Measurements from ENCODE around the gene HBP1.

DNA sequence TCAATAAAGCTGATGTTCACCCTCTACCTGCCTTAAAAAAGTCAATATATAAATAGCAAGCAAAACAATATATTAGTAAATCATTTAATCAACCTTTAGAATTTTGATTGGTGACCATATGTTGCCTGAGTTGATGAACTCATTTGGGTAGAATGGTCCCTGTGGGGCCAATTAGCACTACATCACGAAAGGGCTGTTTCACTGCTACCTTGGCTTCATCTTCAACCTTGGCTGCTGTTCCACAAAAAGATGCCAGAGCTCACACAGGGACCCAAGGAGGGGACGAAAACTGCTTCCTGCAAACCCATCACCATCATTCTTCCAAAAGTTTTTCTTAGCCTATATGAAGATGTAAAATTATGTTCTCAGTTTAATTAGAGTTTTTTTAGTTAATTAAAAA is 35.4 kb upstream of the HBP1 start:
- TF ChIP-seq POLR2A (IDR thresholded peaks at IDR 0.05; ENCODE audit: low read length), result no peak
- TF ChIP-seq GATA1 (IDR thresholded peaks at IDR 0.05; ENCODE audit: low read depth, low read length), result no peak
